ENCODE measurements around the gene GRAMD1C. TPM values are rescaled to one million over a fixed set of nuclear protein-coding genes. Genes with fewer than 3 reads are reported as not detected.
A peak's percentile ranks its signal among the peaks of the same experiment; 100 is the strongest.

Gene GRAMD1C
- total and polyA plus RNA-seq, 2 of the 13 experiments (the other 11 are each of a cell fraction or from before 2014, with no cell fraction given): 0.45 TPM; not detected in 1

DNA sequence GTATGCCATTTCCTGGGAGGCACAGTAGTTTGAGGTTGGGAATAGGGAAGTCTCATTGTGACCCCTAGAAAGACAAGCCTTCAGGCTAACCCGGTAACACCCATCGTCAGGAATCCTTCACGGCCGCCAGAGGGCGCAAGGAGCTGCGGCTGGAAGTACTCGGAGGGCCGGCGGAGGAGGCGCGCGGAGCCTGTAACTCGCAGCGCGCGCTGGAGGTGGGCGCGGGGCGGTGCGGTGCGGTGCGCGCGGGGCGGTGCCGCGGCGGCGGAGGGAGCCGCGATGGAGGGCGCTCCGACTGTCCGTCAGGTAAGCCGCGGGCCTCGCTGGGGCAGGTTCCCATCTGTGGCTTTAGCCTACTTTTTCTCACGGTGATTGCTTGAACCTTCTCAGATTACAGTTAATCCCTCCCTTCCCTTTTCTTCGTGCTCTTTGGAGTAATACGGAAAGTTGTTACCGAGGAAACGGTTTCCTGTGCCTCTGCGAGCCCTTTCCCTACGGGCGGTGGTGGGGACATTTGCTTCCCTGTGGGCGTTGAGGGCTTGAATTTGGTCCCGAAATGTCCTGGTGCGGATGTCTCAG, at the start of gene GRAMD1C (continued):
- TF ChIP-seq PATZ1 (CRISPR knock-in tag; IDR thresholded peaks at IDR 0.05) (0 out of 2 replicates have a peak, but pooled peaks have one; percentile 31), MAFG (CRISPR knock-in tag; IDR thresholded peaks at IDR 0.05) (no peak), ZNF282 (IDR thresholded peaks at IDR 0.05; ENCODE audit: partially characterized antibody) (no peak), BRF2 (CRISPR knock-in tag; IDR thresholded peaks at IDR 0.05) (no peak), TFDP1 (CRISPR knock-in tag; IDR thresholded peaks at IDR 0.05; ENCODE audit: borderline replicate concordance) (peak; percentile 73; the same call in 1 of the 2 replicates), ZNF678 (CRISPR knock-in tag; IDR thresholded peaks at IDR 0.05) (no peak), MIER3 (CRISPR knock-in tag; IDR thresholded peaks at IDR 0.05; ENCODE audit: borderline replicate concordance) (0 out of 2 replicates have a peak, but pooled peaks have one; percentile 28), TEAD2 (CRISPR knock-in tag; IDR thresholded peaks at IDR 0.05) (no peak), SALL1 (CRISPR knock-in tag; IDR thresholded peaks at IDR 0.05) (peak; percentile 59; the same call in 1 of the 2 replicates), SMAD3 (CRISPR knock-in tag; IDR thresholded peaks at IDR 0.05) (no peak), SOX13 (IDR thresholded peaks at IDR 0.05) (no peak), SOX13 (CRISPR knock-in tag; conservative IDR thresholded peaks at IDR 0.05 in 1 of 2, IDR thresholded peaks at IDR 0.05 in 1 of 2) (peak in 1 of 2 experiments; percentile 25; a peak in 1 of 4 replicates), PCBP1 (IDR thresholded peaks at IDR 0.05; ENCODE audit: borderline replicate concordance, low read depth, low read length) (no peak)
- TF ChIP-seq, protein P1, sequence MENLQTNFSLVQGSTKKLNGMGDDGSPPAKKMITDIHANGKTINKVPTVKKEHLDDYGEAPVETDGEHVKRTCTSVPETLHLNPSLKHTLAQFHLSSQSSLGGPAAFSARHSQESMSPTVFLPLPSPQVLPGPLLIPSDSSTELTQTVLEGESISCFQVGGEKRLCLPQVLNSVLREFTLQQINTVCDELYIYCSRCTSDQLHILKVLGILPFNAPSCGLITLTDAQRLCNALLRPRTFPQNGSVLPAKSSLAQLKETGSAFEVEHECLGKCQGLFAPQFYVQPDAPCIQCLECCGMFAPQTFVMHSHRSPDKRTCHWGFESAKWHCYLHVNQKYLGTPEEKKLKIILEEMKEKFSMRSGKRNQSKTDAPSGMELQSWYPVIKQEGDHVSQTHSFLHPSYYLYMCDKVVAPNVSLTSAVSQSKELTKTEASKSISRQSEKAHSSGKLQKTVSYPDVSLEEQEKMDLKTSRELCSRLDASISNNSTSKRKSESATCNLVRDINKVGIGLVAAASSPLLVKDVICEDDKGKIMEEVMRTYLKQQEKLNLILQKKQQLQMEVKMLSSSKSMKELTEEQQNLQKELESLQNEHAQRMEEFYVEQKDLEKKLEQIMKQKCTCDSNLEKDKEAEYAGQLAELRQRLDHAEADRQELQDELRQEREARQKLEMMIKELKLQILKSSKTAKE (CRISPR knock-in tag; IDR thresholded peaks at IDR 0.05; ENCODE audit: borderline replicate concordance): no peak
- TF ChIP-seq, protein P2, sequence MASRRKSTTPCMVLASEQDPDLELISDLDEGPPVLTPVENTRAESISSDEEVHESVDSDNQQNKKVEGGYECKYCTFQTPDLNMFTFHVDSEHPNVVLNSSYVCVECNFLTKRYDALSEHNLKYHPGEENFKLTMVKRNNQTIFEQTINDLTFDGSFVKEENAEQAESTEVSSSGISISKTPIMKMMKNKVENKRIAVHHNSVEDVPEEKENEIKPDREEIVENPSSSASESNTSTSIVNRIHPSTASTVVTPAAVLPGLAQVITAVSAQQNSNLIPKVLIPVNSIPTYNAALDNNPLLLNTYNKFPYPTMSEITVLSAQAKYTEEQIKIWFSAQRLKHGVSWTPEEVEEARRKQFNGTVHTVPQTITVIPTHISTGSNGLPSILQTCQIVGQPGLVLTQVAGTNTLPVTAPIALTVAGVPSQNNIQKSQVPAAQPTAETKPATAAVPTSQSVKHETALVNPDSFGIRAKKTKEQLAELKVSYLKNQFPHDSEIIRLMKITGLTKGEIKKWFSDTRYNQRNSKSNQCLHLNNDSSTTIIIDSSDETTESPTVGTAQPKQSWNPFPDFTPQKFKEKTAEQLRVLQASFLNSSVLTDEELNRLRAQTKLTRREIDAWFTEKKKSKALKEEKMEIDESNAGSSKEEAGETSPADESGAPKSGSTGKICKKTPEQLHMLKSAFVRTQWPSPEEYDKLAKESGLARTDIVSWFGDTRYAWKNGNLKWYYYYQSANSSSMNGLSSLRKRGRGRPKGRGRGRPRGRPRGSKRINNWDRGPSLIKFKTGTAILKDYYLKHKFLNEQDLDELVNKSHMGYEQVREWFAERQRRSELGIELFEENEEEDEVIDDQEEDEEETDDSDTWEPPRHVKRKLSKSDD (CRISPR knock-in tag; IDR thresholded peaks at IDR 0.05; ENCODE audit: low read depth): 0 out of 2 replicates have a peak, but pooled peaks have one; percentile 25
- TF ChIP-seq, protein P3, sequence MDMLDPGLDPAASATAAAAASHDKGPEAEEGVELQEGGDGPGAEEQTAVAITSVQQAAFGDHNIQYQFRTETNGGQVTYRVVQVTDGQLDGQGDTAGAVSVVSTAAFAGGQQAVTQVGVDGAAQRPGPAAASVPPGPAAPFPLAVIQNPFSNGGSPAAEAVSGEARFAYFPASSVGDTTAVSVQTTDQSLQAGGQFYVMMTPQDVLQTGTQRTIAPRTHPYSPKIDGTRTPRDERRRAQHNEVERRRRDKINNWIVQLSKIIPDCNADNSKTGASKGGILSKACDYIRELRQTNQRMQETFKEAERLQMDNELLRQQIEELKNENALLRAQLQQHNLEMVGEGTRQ (IDR thresholded peaks at IDR 0.05; ENCODE audit: low read depth, low read length): no peak
- TF ChIP-seq, protein P3 (CRISPR knock-in tag; IDR thresholded peaks at IDR 0.05; ENCODE audit: borderline replicate concordance): no peak

Data from HepG2 (cell line).